PC-9 (cell line): ENCODE results near the gene KLK15.

Experiments
- EZH2 ChIP-seq: fragments of 200-600 bp; sonication (generic); IDR thresholded peaks from 2 replicates; pipeline ENCODE4 v1.8.0; 2017; ENCODE audit warnings: antibody characterized with exemption, low read depth
- TF ChIP-seq, protein P1 (sequence below): fragments of 200-600 bp; sonication (generic); conservative IDR thresholded peaks from 2 replicates; pipeline ENCODE4 v1.6.1; 2017; ENCODE audit warnings: mixed run types, antibody characterized with exemption, mild to moderate bottlenecking, moderate library complexity

DNA sequence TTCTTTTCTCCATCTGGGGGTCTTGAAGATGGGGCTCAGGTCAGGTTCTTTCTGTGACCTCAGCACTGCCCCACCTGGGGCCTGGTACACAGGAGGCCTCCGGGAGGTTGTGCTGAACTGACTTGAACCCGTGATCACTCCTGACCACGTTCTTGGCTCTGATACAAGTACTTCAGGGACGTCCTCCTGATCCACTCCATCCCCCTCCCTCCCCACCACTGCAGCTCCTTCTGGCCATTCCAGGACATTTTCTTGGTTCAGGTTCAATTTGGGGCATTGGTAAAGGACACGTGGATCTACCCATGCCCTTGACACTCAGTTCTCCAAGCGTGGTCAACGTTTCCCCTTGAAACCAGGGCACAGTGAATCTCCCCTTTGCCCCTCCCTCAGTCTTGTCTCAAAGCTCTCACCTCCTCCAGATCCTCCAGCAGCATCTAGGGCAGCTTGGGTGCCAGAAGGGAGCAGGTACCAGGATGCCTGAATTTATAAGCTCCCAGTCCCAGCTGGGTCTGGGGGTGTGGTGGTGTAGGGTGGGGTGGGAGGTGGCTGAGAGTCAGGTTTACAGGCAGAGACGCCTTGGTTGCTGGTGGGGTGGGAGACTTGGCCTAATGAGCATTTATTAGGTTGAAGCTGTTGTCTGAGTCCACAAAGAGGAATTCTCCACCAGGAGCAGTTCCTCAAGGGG is at the start of gene KLK15:
- TF ChIP-seq, protein P1, sequence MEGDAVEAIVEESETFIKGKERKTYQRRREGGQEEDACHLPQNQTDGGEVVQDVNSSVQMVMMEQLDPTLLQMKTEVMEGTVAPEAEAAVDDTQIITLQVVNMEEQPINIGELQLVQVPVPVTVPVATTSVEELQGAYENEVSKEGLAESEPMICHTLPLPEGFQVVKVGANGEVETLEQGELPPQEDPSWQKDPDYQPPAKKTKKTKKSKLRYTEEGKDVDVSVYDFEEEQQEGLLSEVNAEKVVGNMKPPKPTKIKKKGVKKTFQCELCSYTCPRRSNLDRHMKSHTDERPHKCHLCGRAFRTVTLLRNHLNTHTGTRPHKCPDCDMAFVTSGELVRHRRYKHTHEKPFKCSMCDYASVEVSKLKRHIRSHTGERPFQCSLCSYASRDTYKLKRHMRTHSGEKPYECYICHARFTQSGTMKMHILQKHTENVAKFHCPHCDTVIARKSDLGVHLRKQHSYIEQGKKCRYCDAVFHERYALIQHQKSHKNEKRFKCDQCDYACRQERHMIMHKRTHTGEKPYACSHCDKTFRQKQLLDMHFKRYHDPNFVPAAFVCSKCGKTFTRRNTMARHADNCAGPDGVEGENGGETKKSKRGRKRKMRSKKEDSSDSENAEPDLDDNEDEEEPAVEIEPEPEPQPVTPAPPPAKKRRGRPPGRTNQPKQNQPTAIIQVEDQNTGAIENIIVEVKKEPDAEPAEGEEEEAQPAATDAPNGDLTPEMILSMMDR = no peak
- TF ChIP-seq EZH2 = no peak
